ENCODE results near the gene DZIP1. TPM values are rescaled to one million over a fixed set of nuclear protein-coding genes. Genes with fewer than 3 reads are reported as not detected.

Gene DZIP1
- total and polyA plus RNA-seq, 2 of the 13 experiments (the other 11 are each of a cell fraction or from before 2014, with no cell fraction given) = 11.0 to 36.7 TPM

- Histone ChIP-seq H3K4me3 (replicated peaks in 1 of 3; ENCODE audit: insufficient read depth in 1 of 3, low read depth in 2 of 3, low read length in 3 of 3) (no peak overlapping the region), H3K4me2 (ENCODE audit: low read depth, low read length) (no peak overlapping the region), H3K27ac (ENCODE audit: extremely low read length, insufficient read depth, low read length) (no peak overlapping the region), H4K20me1 (ENCODE audit: insufficient read depth, low read length) (no peaks in the 10 kb centered on the region), H2AFZ (ENCODE audit: low read length) (no peak overlapping the region), H3K79me2 (ENCODE audit: insufficient read depth, low read length) (no peaks in the 10 kb centered on the region), H3K27me3 (ENCODE audit: control insufficient read depth in 1 of 2, insufficient read depth in 2 of 2, low read length in 2 of 2) (peaks cover 0 to 9% of the 10 kb centered on the region in 2 experiments; a peak in 2 of 5 replicates), H3K9me3 (ENCODE audit: low read length) (no peaks in the 10 kb centered on the region), H3K4me1 (ENCODE audit: insufficient read depth, low read length) (no peaks in the 10 kb centered on the region), H3K36me3 (replicated peaks in 1 of 2; ENCODE audit: control insufficient read depth in 1 of 2, insufficient read depth in 2 of 2, low read length in 2 of 2) (no peaks in the 10 kb centered on the region), H3K9ac (ENCODE audit: insufficient read depth, low read depth, low read length) (no peak overlapping the region)
- WGBS (ENCODE audit: low lambda C conversion rate) = 26% methylated on average over 3 of the region's 3 CpGs
- no peak for ATAC-seq
- ChIA-PET CTCF (ENCODE audit: low intra/inter-chr PET ratio, low total read pairs) (no interaction called here), POLR2A (no interaction called here)
- no peak for DNase-seq (ENCODE audit: low spot score)
- intact Hi-C loops (cut with micrococcal nuclease; ENCODE audit: unreplicated experiment) (no loop called here), in situ Hi-C loops (cut with HindIII; ENCODE audit: extremely low pct_ligation_motif_present, low pct_unique_long_range_greater_than_20kb) (no loop called here)
- no TSS peak for BruUV-seq (replicated peaks)
- FAIRE-seq = no peak
- TF ChIP-seq DNMT1 (CRISPR knock-in tag; IDR thresholded peaks at IDR 0.05) (no peak), ZFP41 (CRISPR knock-in tag; IDR thresholded peaks at IDR 0.05; ENCODE audit: borderline replicate concordance) (no peak), JUND (CRISPR knock-in tag; IDR thresholded peaks at IDR 0.05) (no peak), AGO2 (optimal IDR thresholded peaks at IDR 0.05; ENCODE audit: low read depth, low read length) (no peak), NAIF1 (CRISPR knock-in tag; IDR thresholded peaks at IDR 0.05; ENCODE audit: borderline replicate concordance) (no peak), ZNF362 (CRISPR knock-in tag; IDR thresholded peaks at IDR 0.05; ENCODE audit: borderline replicate concordance) (no peak), TOE1 (CRISPR knock-in tag; IDR thresholded peaks at IDR 0.05) (no peak), ZNF709 (CRISPR knock-in tag; IDR thresholded peaks at IDR 0.05) (no peak), RERE (CRISPR knock-in tag; IDR thresholded peaks at IDR 0.05; ENCODE audit: low read depth) (no peak), HMGA1 (CRISPR knock-in tag; conservative IDR thresholded peaks at IDR 0.05) (no peak), ZNF543 (CRISPR knock-in tag; IDR thresholded peaks at IDR 0.05) (no peak), YEATS4 (CRISPR knock-in tag; IDR thresholded peaks at IDR 0.05; ENCODE audit: borderline replicate concordance) (no peak), ZEB1 (IDR thresholded peaks at IDR 0.05; ENCODE audit: insufficient replicate concordance, low read depth) (no peak), ZNF672 (CRISPR knock-in tag; IDR thresholded peaks at IDR 0.05) (no peak), SATB2 (CRISPR knock-in tag; IDR thresholded peaks at IDR 0.05) (no peak), ZFP90 (CRISPR knock-in tag; IDR thresholded peaks at IDR 0.05; ENCODE audit: borderline replicate concordance) (no peak)
Observed at GRCh38 chr13:95652821-95653220, 8.3 kb upstream of the DZIP1 start.

Measured in HepG2 (cell line).